Sciatic nerve (tissue), 2 donors: ENCODE results near the gene MME. TPM values are rescaled to one million over a fixed set of nuclear protein-coding genes. Genes with fewer than 3 reads are reported as not detected.
"Not testable (repeated sequence)": the region's sequence is repeated elsewhere in the genome, so short reads cannot be mapped to it uniquely, and the experiment has no call there.

Source experiments
- ATAC-seq: fragments of 200-7000 bp; cut with Tn5 transposase; one replicate; pipeline ENCODE4 v1.9.1; 2020; ENCODE audit warnings: mild to moderate bottlenecking, moderate library complexity
- DNase-seq: peaks from one replicate; pipeline ENCODE4 v3.0.0-alpha.2; 2020; ENCODE audit warnings: low spot score
- intact Hi-C: fragments of 100-400 bp; cut with DNase I; formaldehyde crosslinking; loops from one replicate; pipeline ENCODE4 v1.14.2; 2022
- total RNA-seq: library from RNA; stranded (reverse); fragmentation: NEBNext Ultra II Directional; extraction: Animal tissue kit (Norgen Biotek cat#: 25700); gene quantifications from one replicate; pipeline ENCODE4 v1.2.1, GENCODE V29; 2021
- donor health status: DM: no; HTN: no; CAD: no.
- donor health status: DM: no; HTN: no; CAD: no.

The MME gene
- total RNA-seq, 1 donor from 2014 or later = 296 TPM

DNA sequence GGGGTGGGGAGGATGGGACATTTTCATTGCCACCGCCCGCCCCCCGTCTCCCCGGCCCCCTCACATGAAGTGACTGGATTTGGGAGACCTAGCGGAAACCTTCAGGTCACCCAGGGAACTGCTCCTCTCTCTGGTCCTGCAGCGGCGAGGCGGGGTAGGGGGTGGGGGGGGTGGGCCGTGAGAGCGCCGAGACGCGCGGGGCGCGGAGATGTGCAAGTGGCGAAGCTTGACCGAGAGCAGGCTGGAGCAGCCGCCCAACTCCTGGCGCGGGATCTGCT lies 712 bp upstream of the MME start:
- intact Hi-C loops = no loop called here
- ATAC-seq (peak; percentile 65), DNase-seq (no peak)

- DNase-seq (no peak), ATAC-seq (peak; percentile 37)
- intact Hi-C loops = no loop called here
Measured at GRCh38 chr3:155080692-155081091, 573 bp downstream of the MME start.

- ATAC-seq = no peak
- no peak for DNase-seq
- intact Hi-C loops = no loop called here
Measured at GRCh38 chr3:155083313-155083905, 3.3 kb downstream of the MME start.

- ATAC-seq = no peak
- DNase-seq = no peak
- intact Hi-C loops = no loop called here
Measured at GRCh38 chr3:155084567-155084966, 4.4 kb downstream of the MME start.

GRCh38 chr3:155086051-155086450 lies 5.9 kb downstream of the MME start:
- intact Hi-C loops = no loop called here
- DNase-seq (no peak), ATAC-seq (no peak)

- DNase-seq (no peak), ATAC-seq (no peak)
- intact Hi-C loops = no loop called here
Measured at GRCh38 chr3:155088706-155089345, 8.7 kb downstream of the MME start.

DNA sequence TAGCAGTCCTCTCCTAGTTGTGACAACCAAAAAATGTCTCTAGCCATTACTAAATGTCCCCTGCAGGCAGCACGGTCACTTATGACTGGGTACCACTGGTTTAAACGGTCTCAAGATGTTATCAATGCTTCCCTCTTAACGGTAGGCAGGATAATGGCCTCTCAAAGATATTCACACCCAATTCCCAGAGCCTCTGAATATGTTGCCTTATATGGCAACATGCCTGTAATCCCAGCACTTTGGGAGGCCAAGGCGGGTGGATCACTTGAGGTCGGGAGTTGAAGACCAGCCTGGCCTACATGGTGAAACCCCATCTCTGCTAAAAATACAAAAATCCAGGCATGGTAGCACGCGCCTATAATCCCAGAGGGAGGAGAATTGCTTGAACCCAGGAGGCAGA lies 9.4 kb downstream of the MME start:
- no peak for DNase-seq
- no peak for ATAC-seq
- intact Hi-C loops = no loop called here

DNA sequence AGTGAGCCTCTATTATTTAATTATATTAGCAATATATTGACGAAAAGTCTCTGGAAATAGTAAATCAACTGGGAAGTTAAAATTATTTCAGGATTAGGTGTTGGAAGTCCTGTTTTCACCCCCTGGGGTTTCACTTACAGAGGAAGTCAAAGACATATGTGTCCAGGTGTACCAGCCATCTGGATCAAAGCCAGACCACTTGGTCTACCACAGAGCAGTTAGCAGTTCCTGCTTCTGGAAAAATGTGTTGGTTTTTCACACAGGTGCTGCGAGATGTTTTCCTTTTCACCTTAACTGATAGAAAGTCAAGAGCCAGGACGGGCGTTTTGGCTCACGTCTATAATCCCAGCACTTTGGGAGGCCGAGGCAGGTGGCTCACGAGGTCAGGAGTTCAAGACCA lies 13.1 kb downstream of the MME start:
- no peak for ATAC-seq
- intact Hi-C loops = no loop called here

DNA sequence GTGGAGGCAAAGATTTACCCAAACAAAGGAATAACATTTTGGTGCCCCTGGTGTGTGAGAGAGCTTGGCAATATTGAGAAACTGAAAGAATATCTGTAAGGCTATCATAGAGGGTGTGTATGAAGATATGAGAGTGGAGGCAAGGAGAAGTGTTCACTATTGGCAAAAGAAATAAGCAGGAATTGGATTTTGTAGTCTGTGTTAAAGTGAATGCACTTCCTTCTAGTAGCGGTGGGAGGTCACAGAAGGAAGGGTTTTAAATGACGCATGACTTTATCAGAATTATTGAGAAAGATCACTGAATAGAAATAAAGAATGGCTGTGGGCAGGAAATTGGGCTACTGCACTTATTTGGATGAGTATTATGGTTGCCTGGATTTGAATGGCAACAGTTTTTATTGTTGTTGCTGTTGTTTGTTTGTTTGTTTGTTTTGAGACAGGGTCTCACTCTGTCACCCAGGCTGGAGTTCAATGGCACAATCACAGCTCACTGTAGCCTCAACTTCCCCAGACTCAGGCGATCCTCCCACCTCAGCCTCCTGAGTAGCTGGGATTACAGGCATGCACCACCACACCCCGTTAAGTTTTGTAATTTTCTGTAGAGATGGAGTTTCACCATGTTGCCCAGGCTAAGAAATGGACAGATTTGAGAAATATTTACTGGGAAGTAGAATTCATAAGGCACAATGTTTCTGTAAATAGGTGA lies 16.3 kb downstream of the MME start:
- no peak for ATAC-seq
- intact Hi-C loops = no loop called here

More for the DNA sequence above, 13.1 kb downstream of the MME start:
- no peak for DNase-seq

GRCh38 chr3:155097009-155097349 lies 16.9 kb downstream of the MME start:
- intact Hi-C loops = no loop called here
- ATAC-seq (no peak), DNase-seq (no peak)

More for the DNA sequence above, 16.3 kb downstream of the MME start:
- no peak for DNase-seq

GRCh38 chr3:155101398-155101797 lies 21.3 kb downstream of the MME start:
- intact Hi-C loops = no loop called here
- DNase-seq = peak; percentile 61
- ATAC-seq = peak; percentile 92

DNA sequence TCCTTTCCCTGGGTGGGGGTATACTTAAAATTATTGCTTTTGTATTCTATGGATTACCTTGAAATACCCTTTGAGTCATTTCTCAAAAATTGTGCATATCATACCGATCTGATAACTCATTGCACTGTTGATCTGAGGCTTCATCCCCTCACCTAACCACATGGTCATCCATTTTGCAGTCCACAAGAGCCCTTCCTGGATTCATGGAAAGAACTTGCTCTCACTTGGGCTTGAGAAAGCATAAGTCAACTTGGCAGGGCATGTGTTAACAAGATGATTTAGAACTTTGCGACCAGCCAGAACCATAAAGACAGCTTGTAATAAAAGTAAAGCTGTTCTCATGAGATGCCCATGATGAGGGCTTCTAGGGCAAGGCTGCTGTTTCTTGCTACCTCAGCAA lies 22.2 kb downstream of the MME start:
- intact Hi-C loops = no loop called here
- ATAC-seq = no peak

DNA sequence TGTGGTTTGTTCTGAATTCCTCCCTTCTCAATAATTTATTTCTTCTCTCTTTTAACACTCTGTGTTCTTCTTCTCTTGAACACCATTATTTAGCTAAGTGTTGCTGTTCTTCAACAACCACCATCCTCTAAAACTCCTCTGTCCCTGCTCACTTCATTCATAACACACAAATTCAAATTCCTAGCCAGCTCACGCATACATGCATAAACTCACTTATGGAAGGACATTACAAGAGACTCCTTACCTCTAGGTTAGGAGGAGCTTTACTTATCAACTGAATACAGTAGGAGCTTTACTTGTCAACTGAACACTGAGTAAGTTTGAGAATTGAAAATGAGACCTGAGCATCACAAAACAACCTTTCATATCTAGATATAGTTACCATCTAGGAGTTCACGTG lies 23.6 kb downstream of the MME start:
- DNase-seq (no peak), ATAC-seq (no peak)
- intact Hi-C loops = no loop called here

More for the DNA sequence above, 22.2 kb downstream of the MME start:
- no peak for DNase-seq

- ATAC-seq (no peak), DNase-seq (no peak)
- intact Hi-C loops = no loop called here
Measured at GRCh38 chr3:155106119-155106518, 26.0 kb downstream of the MME start.

GRCh38 chr3:155110022-155110421 lies 29.9 kb downstream of the MME start:
- intact Hi-C loops = no loop called here
- ATAC-seq = no peak
- no peak for DNase-seq

- DNase-seq (no peak), ATAC-seq (no peak)
- intact Hi-C loops = no loop called here
Measured at GRCh38 chr3:155110996-155111901, 31.1 kb downstream of the MME start.

DNA sequence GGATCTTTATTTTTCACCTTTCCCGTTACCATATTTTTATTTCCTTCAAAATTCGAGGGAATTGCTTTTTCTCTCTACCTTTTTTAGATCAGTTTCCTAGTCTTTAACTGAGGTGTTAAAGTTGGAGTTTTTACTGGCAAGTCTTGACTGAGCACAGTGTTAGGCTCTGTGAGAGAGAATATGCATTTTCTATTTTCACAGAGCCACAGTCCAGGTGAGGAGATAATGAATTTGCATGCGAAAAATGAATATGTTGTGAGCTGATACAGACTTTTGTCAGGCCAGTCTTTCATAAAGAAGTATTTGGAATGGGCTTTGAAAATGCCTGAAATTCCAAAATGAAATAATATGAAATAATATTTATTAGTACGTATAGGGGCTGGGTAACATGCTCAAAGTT lies 31.9 kb downstream of the MME start:
- intact Hi-C loops = no loop called here
- DNase-seq (no peak), ATAC-seq (no peak)

- ATAC-seq (no peak), DNase-seq (no peak)
- intact Hi-C loops = no loop called here
Measured at GRCh38 chr3:155112661-155113389, 32.7 kb downstream of the MME start.

DNA sequence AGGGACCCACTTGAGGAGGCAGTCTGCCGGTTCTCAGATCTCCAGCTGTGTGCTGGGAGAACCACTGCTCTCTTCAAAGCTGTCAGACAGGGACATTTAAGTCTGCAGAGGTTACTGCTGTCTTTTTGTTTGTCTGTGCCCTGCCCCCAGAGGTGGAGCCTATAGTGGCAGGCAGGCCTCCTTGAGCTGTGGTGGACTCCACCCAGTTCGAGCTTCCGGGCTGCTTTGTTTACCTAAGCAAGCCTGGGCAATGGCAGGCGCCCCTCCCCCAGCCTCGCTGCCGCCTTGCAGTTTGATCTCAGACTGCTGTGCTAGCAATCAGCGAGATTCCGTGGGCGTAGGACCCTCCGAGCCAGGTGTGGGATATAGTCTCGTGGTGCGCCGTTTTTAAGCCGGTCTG lies 44.6 kb downstream of the MME start:
- DNase-seq, ATAC-seq, intact Hi-C loops: not testable (repeated sequence)
